Osteocyte (in vitro differentiated cells): ENCODE data around the gene CTIF. TPM values are rescaled to one million over a fixed set of nuclear protein-coding genes. Genes with fewer than 3 reads are reported as not detected.

Experiments used
- DNase-seq: peaks from one replicate; pipeline ENCODE4 v3.0.0; 2021; ENCODE audit warnings: mixed read lengths; ENCODE audit not compliant: unreplicated experiment; ENCODE audit errors: extremely low spot score
- H3K27ac Mint-ChIP-seq: one replicate; pipeline ENCODE4 v1.8.0; 2021; ENCODE audit warnings: mild to moderate bottlenecking, mixed read lengths; ENCODE audit not compliant: unreplicated experiment
- H3K27me3 Mint-ChIP-seq: one replicate; pipeline ENCODE4 v1.8.0; 2021; ENCODE audit warnings: mixed read lengths; ENCODE audit not compliant: unreplicated experiment
- H3K36me3 Mint-ChIP-seq: one replicate; pipeline ENCODE4 v1.8.0; 2021; ENCODE audit warnings: mixed read lengths; ENCODE audit not compliant: unreplicated experiment
- H3K4me1 Mint-ChIP-seq: one replicate; pipeline ENCODE4 v1.8.0; 2021; ENCODE audit warnings: mixed read lengths; ENCODE audit not compliant: unreplicated experiment
- H3K4me3 Mint-ChIP-seq: one replicate; pipeline ENCODE4 v1.8.0; 2021; ENCODE audit warnings: mild to moderate bottlenecking, moderate library complexity, mixed read lengths; ENCODE audit not compliant: unreplicated experiment
- H3K9me3 Mint-ChIP-seq: one replicate; pipeline ENCODE4 v1.8.0; 2021; ENCODE audit warnings: mixed read lengths; ENCODE audit not compliant: unreplicated experiment
- CTCF ChIP-seq: fragments of 200-600 bp; sonication (generic); IDR thresholded peaks from 2 replicates; pipeline ENCODE4 v1.5.0; 2021; ENCODE audit warnings: antibody characterized with exemption, mild to moderate bottlenecking, moderate library complexity
- total RNA-seq: library from RNA; stranded (reverse); gene quantifications from 2 replicates; pipeline ENCODE4 v1.2.1, GENCODE V29; 2021

Gene CTIF
- total RNA-seq, 1 donor from 2014 or later, result 172 TPM

DNA sequence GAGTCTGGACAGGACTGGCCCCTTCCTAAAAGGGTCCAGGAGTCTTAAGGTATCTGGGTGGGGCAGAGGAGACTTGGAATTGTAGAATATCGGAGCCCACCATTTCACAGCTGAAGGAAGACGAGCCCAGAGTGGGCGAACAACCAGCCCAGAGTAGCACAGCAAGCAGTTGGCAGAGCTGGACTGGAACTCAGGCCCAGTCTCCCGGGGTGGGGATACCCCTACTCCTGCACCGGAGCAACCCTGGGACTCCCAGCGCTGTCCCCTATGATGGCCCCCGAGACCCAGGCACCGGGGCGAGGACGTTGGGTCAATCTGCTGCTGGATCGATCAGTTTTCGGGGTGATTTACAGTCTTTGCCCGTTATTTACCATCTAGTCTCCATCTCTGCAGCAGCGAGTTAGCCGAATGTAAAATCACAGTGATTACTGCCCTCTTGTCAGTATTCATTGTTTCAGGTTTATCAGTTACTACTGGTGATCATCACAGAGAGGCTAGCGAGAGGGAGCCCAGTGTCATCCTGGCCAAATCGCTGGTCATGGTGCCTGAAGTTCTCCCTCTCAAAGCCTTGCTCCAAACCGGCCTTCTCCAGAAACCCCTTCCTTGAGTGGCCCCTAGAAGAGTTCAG is 336.6 kb downstream of the CTIF start:
- Mint-ChIP-seq H3K4me1 (peaks cover 60% of the 10 kb centered on the region), H3K36me3 (no peaks in the 10 kb centered on the region), H3K4me3 (no peak overlapping the region), H3K27ac (no peak overlapping the region), H3K27me3 (no peaks in the 10 kb centered on the region), H3K9me3 (no peaks in the 10 kb centered on the region)
- DNase-seq, result no peak
- no peak for TF ChIP-seq CTCF

DNA sequence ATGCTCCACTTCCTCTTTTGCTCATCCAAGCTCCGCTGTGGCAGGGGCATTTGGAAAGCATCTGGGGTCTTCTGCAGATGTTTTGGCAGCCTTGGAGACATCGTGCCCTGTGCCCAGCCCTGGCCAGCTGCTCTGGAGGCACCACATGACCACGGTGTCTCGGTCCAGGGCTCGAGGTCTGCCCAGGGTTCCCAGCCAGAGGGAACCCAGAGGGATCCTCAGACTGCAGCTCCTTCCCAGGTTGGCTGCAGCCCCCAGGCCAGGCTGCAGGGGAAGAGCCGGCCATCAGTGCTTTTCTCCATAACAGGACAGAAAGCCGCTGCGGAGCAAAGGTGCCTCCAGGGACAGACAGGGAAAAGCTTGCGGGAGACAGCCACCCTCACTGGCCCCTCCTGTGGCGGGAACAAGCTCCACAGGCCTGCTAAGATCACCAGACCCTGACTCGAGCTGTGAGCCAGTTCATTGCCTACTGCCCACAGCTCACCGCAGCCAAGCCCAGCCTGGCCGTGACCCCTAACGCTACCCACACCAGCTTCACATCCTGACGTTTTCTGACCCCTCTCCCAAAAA is 337.2 kb downstream of the CTIF start:
- TF ChIP-seq CTCF, result no peak
- Mint-ChIP-seq H3K9me3 (no peaks in the 10 kb centered on the region), H3K27me3 (no peaks in the 10 kb centered on the region), H3K4me3 (no peak overlapping the region), H3K4me1 (peaks cover 60% of the 10 kb centered on the region), H3K27ac (no peak overlapping the region), H3K36me3 (no peaks in the 10 kb centered on the region)
- DNase-seq, result no peak

- Mint-ChIP-seq H3K4me3 (no peak overlapping the region), H3K27ac (no peak overlapping the region), H3K4me1 (peaks cover 60% of the 10 kb centered on the region), H3K27me3 (no peaks in the 10 kb centered on the region), H3K9me3 (no peaks in the 10 kb centered on the region), H3K36me3 (peaks cover 3% of the 10 kb centered on the region)
- DNase-seq, result no peak
- no peak for TF ChIP-seq CTCF
These were observed 337.8 kb downstream of the CTIF start for GRCh38 chr18:48876590-48876989.

DNA sequence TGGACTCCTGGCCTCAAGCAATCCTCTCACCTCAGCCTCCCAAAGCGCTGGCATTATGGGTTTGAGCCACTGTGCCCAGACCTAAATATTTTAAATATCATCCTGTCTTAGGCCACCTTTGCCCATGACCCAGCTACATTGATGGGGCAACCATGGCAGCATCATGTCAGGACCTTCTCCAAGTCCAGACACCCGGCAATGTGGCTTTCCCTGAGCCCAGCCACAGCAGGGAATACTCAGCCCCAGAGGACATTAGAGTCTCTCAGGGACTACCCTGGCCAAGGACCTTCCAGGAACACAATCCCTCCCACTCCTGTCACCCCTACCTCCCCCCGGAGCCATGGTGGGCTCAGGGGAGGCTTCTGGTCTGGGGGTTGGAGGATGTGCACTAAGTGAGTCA is 339.1 kb downstream of the CTIF start:
- TF ChIP-seq CTCF, result no peak
- H3K36me3 Mint-ChIP-seq, result peaks cover 3% of the 10 kb centered on the region
- no peaks in the 10 kb centered on the region for H3K9me3 Mint-ChIP-seq
- DNase-seq, result no peak
- H3K4me3 Mint-ChIP-seq, result no peak overlapping the region
- H3K4me1 Mint-ChIP-seq, result peaks cover 48% of the 10 kb centered on the region
- peak overlapping the region; percentile 35 for H3K27ac Mint-ChIP-seq
- H3K27me3 Mint-ChIP-seq, result no peaks in the 10 kb centered on the region

DNA sequence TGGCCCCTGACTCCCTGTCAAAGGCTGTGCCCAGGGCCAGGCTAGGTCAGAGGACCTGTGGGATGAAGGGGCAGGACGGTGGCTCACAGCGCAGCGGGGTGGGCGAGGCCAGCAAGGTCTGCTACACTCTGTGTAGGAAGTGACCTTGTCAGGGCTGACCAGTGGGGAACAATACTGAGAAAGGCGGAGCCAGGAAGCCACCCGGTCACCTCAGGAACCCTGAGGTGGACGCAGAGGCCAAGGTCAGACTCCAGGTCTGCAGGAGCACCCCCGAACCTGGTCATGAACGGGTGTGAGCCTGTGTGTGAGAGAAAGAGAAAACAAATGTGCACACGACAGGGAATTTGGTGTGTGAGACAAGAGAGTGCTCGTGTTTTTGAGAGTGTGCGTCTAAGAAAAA is 339.6 kb downstream of the CTIF start:
- Mint-ChIP-seq H3K4me3 (no peak overlapping the region), H3K27me3 (no peaks in the 10 kb centered on the region), H3K36me3 (peaks cover 3% of the 10 kb centered on the region), H3K9me3 (no peaks in the 10 kb centered on the region), H3K27ac (peak overlapping the region; percentile 35), H3K4me1 (peaks cover 45% of the 10 kb centered on the region)
- no peak for DNase-seq
- TF ChIP-seq CTCF, result no peak
